GM11168 (cell line): ENCODE measurements around the gene GLIPR2.
"Not testable (repeated sequence)": the region's sequence is repeated elsewhere in the genome, so short reads cannot be mapped to it uniquely, and the experiment has no call there.

Source experiments
- in situ Hi-C: fragments of 300-500 bp; cut with MboI; formaldehyde crosslinking; loops from one replicate; pipeline ENCODE4 v1.12.0; 2022; ENCODE audit warnings: low sequenced_read_pairs; ENCODE audit not compliant: unreplicated experiment

Gene GLIPR2, protein sequence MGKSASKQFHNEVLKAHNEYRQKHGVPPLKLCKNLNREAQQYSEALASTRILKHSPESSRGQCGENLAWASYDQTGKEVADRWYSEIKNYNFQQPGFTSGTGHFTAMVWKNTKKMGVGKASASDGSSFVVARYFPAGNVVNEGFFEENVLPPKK

DNA sequence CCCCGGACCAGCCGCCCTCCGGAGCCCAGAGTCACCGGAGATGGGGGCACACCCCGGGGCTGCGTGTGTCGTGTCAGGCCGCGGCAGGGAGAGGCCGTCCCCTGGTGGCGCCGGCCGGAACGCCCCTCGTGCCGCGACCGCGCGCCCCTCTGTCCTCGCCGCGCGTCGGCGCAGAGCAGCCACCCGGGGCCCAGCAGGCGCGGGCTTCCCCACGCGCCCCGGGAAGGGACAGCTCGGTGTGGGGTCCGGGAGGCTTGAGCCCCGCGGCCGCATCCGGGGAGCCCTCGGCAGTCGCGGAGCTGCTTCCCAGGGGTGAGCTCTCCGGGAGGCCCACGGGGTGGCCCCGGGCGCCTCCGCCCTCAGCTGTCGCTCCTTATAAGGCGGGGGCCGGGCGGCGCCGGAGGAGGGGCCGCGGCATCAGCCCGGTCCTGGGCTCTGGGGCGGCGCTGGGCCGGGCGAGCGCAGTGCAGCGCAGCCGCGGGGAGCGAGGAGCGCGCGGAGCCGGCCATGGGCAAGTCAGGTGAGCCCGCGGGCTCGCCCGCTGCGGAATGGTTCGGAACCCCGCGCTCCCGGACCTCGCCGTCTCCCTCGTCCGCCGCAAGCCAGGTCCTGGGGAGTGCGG, at the start of gene GLIPR2:
Gene GLIPR2, plus strand, starts transcription at position 462 of the 622 bp plus-strand sequence. Its CDS starts 46 bp downstream, at position 508.
- in situ Hi-C loops: no loop called here

GRCh38 chr9:36087054-36087453, 49.5 kb upstream of the GLIPR2 start:
- in situ Hi-C loops: not testable (repeated sequence)

DNA sequence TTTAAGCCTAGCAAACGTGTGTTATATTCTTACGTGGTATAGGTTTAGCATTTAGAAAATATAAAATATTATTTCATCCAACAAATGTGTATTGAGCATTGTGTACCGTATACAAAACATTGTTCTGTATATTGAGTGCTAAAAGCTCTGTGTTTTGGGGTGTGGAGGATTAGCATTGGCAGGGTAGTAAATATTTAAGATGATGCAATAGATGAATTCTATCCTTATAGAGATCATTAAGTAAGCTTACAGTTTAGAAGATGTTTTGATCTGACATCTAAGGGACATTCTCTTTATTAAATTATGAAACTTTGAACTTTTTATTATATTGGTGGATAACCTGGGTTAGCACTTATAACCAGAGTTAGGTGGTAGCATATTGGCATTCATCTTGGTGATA, 48.5 kb upstream of the GLIPR2 start:
- in situ Hi-C loops: no loop called here

DNA sequence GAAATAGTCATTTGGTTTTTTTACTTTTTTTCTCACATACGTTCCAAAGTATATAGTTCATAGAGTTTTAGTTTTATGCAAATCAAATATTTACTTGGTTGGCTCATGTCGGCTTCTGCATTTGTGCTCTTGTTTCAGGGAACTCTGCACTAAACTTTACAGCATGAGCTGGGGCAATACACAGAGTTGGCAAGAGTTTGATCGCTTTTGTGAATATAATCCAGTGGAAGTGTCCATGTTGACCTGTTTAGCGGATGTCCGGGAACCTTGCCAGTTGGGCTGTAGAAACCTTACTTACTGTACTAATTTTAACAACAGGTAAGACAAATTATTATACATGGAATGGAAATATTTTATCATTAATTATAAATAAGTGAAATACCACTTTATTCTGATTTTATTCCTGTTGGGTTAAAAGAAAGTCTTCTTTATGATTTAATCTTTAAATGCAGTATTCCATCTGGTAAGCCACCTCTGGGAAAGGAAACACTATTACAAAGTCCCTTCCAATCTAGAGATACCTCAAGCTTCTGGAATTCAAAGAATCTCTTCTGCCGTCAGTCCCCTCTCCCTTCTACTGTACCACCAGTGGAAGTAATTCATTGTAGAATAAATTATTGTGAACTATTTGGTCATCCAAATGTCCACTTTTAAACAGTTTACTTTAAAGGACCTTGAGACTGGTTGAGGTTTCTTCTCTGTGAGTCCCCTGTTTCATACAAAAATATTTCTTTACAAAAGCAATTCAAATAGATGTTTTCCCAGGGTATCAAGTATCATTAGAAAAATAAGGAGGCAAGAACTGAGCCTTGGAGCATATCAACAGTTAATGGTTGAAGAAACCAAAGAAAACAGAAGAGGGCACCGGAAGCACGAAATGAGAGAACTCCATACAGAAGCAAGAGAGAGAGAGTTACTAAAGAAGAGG, 45.2 kb upstream of the GLIPR2 start:
- in situ Hi-C loops: no loop called here

DNA sequence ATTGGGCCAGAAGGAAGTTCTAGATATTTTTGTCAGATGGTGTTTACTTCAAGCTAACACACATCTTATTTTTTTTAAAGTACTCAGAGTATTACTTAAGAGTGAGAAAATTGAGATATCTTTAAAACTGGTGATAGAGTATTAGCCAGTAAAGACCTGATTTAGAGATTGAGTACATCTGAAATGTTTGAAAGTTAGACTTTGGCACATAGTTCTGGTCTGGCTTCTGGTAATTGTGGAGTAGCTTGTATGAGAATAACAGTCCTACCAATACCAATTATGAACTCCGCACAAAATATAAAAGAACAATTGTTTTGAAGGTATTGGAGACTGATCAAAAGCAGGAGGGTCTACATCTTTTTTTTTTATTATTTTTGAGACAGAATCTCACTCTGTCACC, 44.5 kb upstream of the GLIPR2 start:
- in situ Hi-C loops: no loop called here

- in situ Hi-C loops: no loop called here
Observed at GRCh38 chr9:36092509-36093215, 43.9 kb upstream of the GLIPR2 start.

- in situ Hi-C loops: no loop called here
Observed at GRCh38 chr9:36093384-36093783, 43.1 kb upstream of the GLIPR2 start.

DNA sequence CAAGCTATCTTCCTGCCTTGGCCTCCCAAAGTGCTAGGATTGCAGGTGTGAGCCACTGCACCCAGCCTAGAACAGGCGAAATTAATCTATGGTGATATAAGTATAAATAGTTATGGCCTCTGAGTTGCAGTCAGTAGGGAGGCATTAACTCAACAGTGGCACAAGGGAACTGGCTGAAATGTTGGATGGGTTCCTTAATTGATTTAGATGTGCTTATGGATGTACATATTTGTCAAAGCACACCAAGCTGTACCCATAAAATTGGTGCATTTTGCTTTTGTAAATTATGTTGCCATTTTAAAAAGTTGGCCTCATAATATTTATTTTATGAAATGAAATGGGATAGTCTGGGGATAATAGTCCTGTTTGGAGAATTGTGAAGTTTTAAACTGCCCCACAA, 36.8 kb upstream of the GLIPR2 start:
- in situ Hi-C loops: no loop called here

DNA sequence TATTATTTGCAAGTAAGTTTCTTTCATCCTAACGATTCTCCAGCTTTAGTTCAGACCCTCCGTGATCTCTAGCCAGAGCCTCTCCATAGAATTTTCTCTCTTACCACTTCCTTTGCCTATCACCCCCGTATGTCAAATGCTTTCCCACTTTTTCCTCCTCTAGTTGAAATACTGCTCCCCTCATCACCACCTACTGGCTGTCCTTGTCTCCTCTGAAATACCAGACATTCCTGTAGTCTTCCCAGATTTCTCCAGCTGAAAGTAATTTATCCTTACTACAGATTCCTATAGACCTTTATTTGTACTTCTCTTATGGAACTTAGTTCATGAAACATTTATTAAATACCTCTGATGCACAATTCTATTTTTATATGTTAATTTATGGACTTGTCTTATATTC, 36.0 kb upstream of the GLIPR2 start:
- in situ Hi-C loops: no loop called here

GRCh38 chr9:36101916-36102741, 34.4 kb upstream of the GLIPR2 start:
- in situ Hi-C loops: no loop called here

DNA sequence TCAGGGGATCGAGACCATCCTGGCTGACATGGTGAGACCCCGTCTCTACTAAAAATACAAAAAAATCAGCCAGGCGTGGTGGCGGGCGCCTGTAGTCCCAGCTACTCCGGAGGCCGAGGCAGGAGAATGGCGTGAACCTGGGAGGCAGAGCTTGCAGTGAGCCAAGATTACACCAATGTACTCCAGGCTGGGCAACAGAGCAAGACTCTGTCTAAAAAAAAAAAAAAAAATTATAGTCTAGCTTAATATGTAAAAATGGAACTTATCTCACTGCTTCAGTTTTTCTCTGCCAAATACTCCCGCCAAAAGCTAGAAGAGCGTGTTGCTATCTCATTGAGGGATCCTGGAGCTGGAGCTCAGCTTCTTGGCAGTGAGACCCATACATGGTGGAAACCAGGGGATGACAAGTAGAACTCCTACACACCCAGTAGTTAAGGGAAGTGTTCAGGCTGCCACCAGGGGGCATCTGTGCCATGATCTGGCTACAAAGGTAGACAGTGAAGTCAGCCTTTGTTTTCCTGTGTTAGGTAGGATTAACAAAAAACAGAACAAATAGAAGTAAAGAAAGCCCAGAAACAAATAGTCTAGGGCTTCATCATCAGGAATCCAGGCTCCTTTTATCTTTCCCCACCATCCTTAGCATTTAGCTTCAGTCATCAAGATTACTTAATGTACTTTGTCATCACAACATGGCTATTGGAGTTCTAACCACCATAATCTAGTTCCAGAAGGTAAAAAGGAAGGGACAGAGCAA, 33.6 kb upstream of the GLIPR2 start:
- in situ Hi-C loops: no loop called here

GRCh38 chr9:36109071-36109470, 27.5 kb upstream of the GLIPR2 start:
- in situ Hi-C loops: loop anchor here (5.0 kb wide), 1 partner anchor 53 kb away; no protein-coding TSS in a partner anchor

DNA sequence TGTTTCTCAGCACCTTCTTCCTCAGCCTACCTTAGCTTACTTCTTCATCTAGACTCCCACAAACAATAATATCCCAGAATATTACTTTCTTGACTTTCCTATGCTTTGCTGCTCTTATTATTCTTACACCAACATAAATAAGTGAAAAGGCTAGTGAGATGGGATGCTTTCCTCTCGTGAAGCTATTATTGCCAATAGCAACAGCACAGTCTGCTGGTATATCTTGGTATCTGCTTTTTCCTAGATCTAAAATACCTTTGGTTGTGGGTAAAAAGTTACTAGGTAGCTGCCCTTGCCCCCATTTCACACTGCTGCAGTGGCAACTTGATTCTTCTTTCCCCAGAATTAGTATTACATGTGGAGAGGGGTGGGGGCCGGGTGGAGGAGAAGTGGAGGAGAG, 26.1 kb upstream of the GLIPR2 start:
- in situ Hi-C loops: no loop called here

DNA sequence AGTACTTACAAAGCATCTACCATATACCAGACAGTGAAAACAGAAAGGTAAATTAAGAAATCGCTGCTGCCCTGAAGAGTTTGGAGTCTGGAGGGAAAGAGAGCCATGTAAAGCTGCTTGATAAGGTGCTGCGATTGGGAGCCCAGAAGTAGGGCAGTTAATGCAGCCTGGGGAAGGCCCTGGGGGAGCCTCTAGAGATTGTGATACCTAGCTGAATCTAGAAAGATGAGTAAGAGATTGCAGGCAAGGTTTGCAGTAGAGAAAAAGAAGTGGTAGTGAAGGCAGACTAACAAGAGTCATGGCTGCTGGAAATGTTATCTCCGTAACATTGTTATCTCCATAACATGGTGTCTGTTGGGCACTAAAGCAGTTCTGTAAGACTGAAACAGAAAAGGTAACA, 24.0 kb upstream of the GLIPR2 start:
- in situ Hi-C loops: no loop called here

DNA sequence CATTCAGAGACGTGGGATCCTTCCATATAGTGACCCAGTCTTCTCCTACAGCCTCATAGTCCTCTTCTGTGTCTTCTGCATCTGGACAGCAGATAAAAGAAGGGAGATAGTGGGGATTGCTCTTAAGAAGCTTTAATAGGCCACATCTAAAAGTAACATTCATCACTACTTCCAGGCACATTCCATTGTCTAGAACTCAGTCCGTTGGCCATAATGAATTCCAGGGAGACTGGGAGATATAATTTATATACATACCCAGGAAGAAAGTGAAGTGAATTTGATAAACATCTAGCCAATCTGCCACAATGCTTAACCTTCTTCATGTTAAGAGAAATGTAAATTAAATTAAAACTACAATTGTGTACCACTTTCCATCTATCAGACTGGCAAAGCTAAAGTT, 22.5 kb upstream of the GLIPR2 start:
- in situ Hi-C loops: no loop called here

GRCh38 chr9:36116593-36116992, 19.9 kb upstream of the GLIPR2 start:
- in situ Hi-C loops: no loop called here

GRCh38 chr9:36118201-36118600, 18.3 kb upstream of the GLIPR2 start:
- in situ Hi-C loops: no loop called here

DNA sequence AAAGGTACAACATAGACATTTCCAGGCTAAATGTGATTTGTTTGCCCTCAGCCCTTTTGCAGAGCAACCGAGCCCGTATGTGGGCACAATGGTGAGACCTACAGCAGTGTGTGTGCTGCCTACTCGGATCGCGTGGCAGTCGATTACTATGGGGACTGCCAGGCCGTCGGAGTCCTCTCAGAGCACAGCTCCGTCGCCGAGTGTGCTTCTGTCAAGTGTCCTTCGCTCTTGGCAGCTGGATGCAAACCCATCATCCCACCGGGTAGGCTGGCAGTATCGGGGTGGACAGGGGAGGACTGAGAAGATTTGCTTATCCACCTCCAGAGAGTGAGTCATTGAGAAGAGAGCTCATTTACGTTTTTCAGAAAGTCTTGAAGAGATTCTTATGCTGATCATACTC, 17.8 kb upstream of the GLIPR2 start:
- in situ Hi-C loops: no loop called here

DNA sequence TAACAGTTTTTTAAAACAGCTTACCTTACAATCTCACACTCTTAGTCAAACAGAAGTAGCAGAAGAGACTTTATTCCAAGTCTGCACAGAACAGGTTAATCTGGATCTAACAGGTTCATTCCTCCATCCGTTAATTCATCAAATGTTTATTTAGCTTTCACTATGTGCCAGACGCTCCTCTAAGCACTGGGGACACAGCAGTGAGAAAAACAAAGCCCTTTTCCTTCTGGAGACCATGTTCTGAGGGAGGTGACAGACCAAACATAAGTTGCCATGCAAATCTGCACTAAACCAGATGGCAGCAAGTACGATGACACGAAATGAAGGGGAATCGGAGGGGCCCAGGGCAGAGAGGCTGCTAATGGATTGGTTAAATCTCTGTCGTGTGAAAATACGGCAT, 17.1 kb upstream of the GLIPR2 start:
- in situ Hi-C loops: no loop called here
